ENCODE measurements around the gene ANKRD33B. TPM values are rescaled to one million over a fixed set of nuclear protein-coding genes. Genes with fewer than 3 reads are reported as not detected.
A peak's percentile ranks its signal among the peaks of the same experiment; 100 is the strongest.
"Not testable (repeated sequence)": the region's sequence is repeated elsewhere in the genome, so short reads cannot be mapped to it uniquely, and the experiment has no call there.

ANKRD33B gene
- total RNA-seq, result 2.0 and 2.3 TPM in 2 replicates
- polyA plus RNA-seq, result 1.5 and 2.1 TPM in 2 replicates

- Histone ChIP-seq H3K4me1 (ENCODE audit: insufficient read depth) (peaks cover 21% of the 10 kb centered on the region), H3K9me2 (replicated peaks; ENCODE audit: insufficient read depth) (no peaks in the 10 kb centered on the region), H3K9me3 (ENCODE audit: low read depth) (no peaks in the 10 kb centered on the region), H4K20me1 (ENCODE audit: insufficient read depth, poor library complexity, severe bottlenecking) (no peaks in the 10 kb centered on the region), H3K36me3 (replicated peaks; ENCODE audit: insufficient read depth, low read depth) (no peaks in the 10 kb centered on the region), H2AFZ (peak within 1 kb of the TSS; percentile 87), H3K79me2 (no peaks in the 10 kb centered on the region), H3K4me2 (peak within 1 kb of the TSS; percentile 98), H3K27ac (peak within 1 kb of the TSS; percentile 29), H3K27me3 (peaks cover 29% of the 10 kb centered on the region), H3K4me3 (peak within 1 kb of the TSS; percentile 64)
- 0% methylated on average over 55 of the region's 119 CpGs for WGBS (ENCODE audit: low lambda C conversion rate, missing lambda C conversion rate)
- TF ChIP-seq EZH2phosphoT487 (IDR thresholded peaks at IDR 0.05; ENCODE audit: low read depth, severe bottlenecking, unreplicated experiment) (no peak), EZH2 (IDR thresholded peaks at IDR 0.05; ENCODE audit: borderline replicate concordance) (no peak), CTCF (IDR thresholded peaks at IDR 0.05; ENCODE audit: poor library complexity) (no peak)
- DNase-seq (ENCODE audit: low spot score), result peak; percentile 76
These were observed at the start of gene ANKRD33B for GRCh38 chr5:10563945-10564837. TSS of gene ANKRD33B (plus strand) at chr5:10564070. CDS start at chr5:10564468, 398 bp downstream.

GRCh38 chr5:10514572-10514971 lies 49.3 kb upstream of the ANKRD33B start:
- H3K36me3 ChIP-seq (replicated peaks; ENCODE audit: insufficient read depth, low read depth); H3K9me2 ChIP-seq (replicated peaks; ENCODE audit: insufficient read depth); H3K27me3 ChIP-seq; H4K20me1 ChIP-seq (ENCODE audit: insufficient read depth, poor library complexity, severe bottlenecking); H3K4me1 ChIP-seq (ENCODE audit: insufficient read depth); DNase-seq (ENCODE audit: low spot score); H3K4me2 ChIP-seq; H3K27ac ChIP-seq; H3K79me2 ChIP-seq; H2AFZ ChIP-seq; H3K9me3 ChIP-seq (ENCODE audit: low read depth); H3K4me3 ChIP-seq: not testable (repeated sequence)
- 90% methylated on average over 8 of the region's 8 CpGs for WGBS (ENCODE audit: low lambda C conversion rate, missing lambda C conversion rate)

DNA sequence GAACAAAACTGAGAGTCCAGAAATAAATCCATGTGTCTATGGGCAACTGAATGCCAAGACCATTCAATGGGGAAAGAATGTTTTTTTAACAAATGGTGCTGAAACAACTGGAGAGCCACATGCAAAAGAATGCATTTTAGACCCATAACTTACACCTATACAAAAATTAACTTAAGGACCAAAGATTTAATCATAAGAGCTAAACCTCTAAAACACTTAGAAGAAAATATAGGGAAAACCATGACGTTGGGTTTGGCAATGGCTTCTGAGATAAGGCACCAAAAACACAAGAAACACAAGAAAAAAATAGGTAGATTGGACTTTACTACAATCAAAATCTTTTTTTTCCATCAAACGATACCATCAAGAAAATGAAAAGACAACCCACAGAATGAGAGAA lies 48.4 kb upstream of the ANKRD33B start:
- no peak for DNase-seq (ENCODE audit: low spot score)
- 87% methylated on average over 2 of the region's 2 CpGs for WGBS (ENCODE audit: low lambda C conversion rate, missing lambda C conversion rate)
- Histone ChIP-seq H3K27me3 (no peaks in the 10 kb centered on the region), H2AFZ (no peak overlapping the region), H3K79me2 (no peaks in the 10 kb centered on the region), H3K27ac (no peak overlapping the region), H4K20me1 (ENCODE audit: insufficient read depth, poor library complexity, severe bottlenecking) (no peaks in the 10 kb centered on the region), H3K4me3 (no peak overlapping the region), H3K36me3 (replicated peaks; ENCODE audit: insufficient read depth, low read depth) (no peaks in the 10 kb centered on the region), H3K9me2 (replicated peaks; ENCODE audit: insufficient read depth) (no peaks in the 10 kb centered on the region), H3K4me2 (no peak overlapping the region), H3K9me3 (ENCODE audit: low read depth) (no peaks in the 10 kb centered on the region), H3K4me1 (ENCODE audit: insufficient read depth) (no peaks in the 10 kb centered on the region)
- TF ChIP-seq CTCF (IDR thresholded peaks at IDR 0.05; ENCODE audit: poor library complexity) (no peak), EZH2phosphoT487 (IDR thresholded peaks at IDR 0.05; ENCODE audit: low read depth, severe bottlenecking, unreplicated experiment) (no peak), EZH2 (IDR thresholded peaks at IDR 0.05; ENCODE audit: borderline replicate concordance) (no peak)

DNA sequence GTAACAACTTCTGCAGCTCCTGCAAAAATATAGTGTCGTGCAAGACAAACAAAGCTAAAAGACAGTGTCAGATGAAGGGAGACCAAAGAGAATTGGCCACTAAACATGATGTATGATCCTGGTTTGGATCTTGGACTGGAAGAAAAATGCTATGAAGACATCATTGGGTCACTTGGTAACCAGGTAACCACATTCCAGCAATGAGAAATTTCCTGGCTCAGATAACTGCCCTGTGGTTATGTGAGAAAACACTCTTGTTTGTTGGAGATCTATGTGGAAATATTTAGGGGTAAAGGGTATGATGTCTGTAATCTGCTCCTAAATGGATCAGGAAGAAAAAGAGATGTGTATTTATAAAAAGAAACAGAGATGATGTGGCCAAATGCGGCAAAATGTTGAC lies 45.5 kb upstream of the ANKRD33B start:
- no peaks in the 10 kb centered on the region for H3K9me3 ChIP-seq (ENCODE audit: low read depth)
- H3K27ac ChIP-seq, result no peak overlapping the region
- WGBS (ENCODE audit: low lambda C conversion rate, missing lambda C conversion rate), result 90% methylated on average over 2 of the region's 2 CpGs
- H3K4me3 ChIP-seq, result no peak overlapping the region
- no peaks in the 10 kb centered on the region for H3K4me1 ChIP-seq (ENCODE audit: insufficient read depth)
- H3K27me3 ChIP-seq, result no peaks in the 10 kb centered on the region
- TF ChIP-seq EZH2phosphoT487 (IDR thresholded peaks at IDR 0.05; ENCODE audit: low read depth, severe bottlenecking, unreplicated experiment) (no peak), CTCF (IDR thresholded peaks at IDR 0.05; ENCODE audit: poor library complexity) (no peak), EZH2 (IDR thresholded peaks at IDR 0.05; ENCODE audit: borderline replicate concordance) (no peak)
- no peak overlapping the region for H3K4me2 ChIP-seq
- H2AFZ ChIP-seq, result no peak overlapping the region
- no peaks in the 10 kb centered on the region for H3K9me2 ChIP-seq (replicated peaks; ENCODE audit: insufficient read depth)
- H3K79me2 ChIP-seq, result no peaks in the 10 kb centered on the region
- peak; percentile 2 for DNase-seq (ENCODE audit: low spot score)
- H4K20me1 ChIP-seq (ENCODE audit: insufficient read depth, poor library complexity, severe bottlenecking), result no peaks in the 10 kb centered on the region
- H3K36me3 ChIP-seq (replicated peaks; ENCODE audit: insufficient read depth, low read depth), result no peaks in the 10 kb centered on the region
